Measurements from ENCODE around the gene CHRNA5. TPM values are rescaled to one million over a fixed set of nuclear protein-coding genes. Genes with fewer than 3 reads are reported as not detected.

CHRNA5 gene
- total and polyA plus RNA-seq, 5 donors from 2014 or later = 0.08 to 2.0 (median 0.61) TPM; not detected in 1

- Mint-ChIP-seq H3K9me3 (peaks cover 0 to 7% (median 2%) of the 10 kb centered on the region in 7 donors), H3K27ac (no peak overlapping the region), H3K4me3 (no peak overlapping the region), H3K36me3 (no peaks in the 10 kb centered on the region), H3K4me1 (no peaks in the 10 kb centered on the region), H3K27me3 (peaks cover 26% of the 10 kb centered on the region)
- no peak for DNase-seq
- Histone ChIP-seq H3K4me3 (ENCODE audit: low read depth, low read length) (no peak overlapping the region), H3K4me1 (ENCODE audit: control insufficient read depth, insufficient read depth, low read length, poor library complexity, severe bottlenecking) (no peaks in the 10 kb centered on the region), H3K27me3 (ENCODE audit: control insufficient read depth, insufficient read depth, low read length) (no peaks in the 10 kb centered on the region), H3K27ac (ENCODE audit: insufficient read depth, low read length, poor library complexity, severe bottlenecking) (no peak overlapping the region), H3K36me3 (ENCODE audit: control insufficient read depth, insufficient read depth, low read length) (no peaks in the 10 kb centered on the region), H3K9me3 (ENCODE audit: control insufficient read depth in 2 of 2, low read length in 2 of 2) (peaks cover 0 to 4% of the 10 kb centered on the region in 2 experiments)
- no peak for ATAC-seq (ENCODE audit: low read depth in 2 of 2)
These were observed 63.9 kb downstream of the CHRNA5 start for GRCh38 chr15:78629031-78629715.

- H3K4me3 Mint-ChIP-seq = no peak overlapping the region
- Histone ChIP-seq H3K9me3 (ENCODE audit: control insufficient read depth in 2 of 2, low read length in 2 of 2) (peaks cover 0 to 4% of the 10 kb centered on the region in 2 experiments), H3K4me3 (ENCODE audit: low read depth, low read length) (no peak overlapping the region), H3K36me3 (ENCODE audit: control insufficient read depth, insufficient read depth, low read length) (no peaks in the 10 kb centered on the region), H3K27ac (ENCODE audit: insufficient read depth, low read length, poor library complexity, severe bottlenecking) (no peak overlapping the region), H3K27me3 (ENCODE audit: control insufficient read depth, insufficient read depth, low read length) (no peaks in the 10 kb centered on the region), H3K4me1 (ENCODE audit: control insufficient read depth, insufficient read depth, low read length, poor library complexity, severe bottlenecking) (no peaks in the 10 kb centered on the region)
- peaks cover 0 to 7% (median 2%) of the 10 kb centered on the region in 7 donors for H3K9me3 Mint-ChIP-seq
- peaks cover 27% of the 10 kb centered on the region for H3K27me3 Mint-ChIP-seq
- DNase-seq = no peak
- ATAC-seq (ENCODE audit: low read depth in 2 of 2) = no peak
- H3K4me1 Mint-ChIP-seq = no peaks in the 10 kb centered on the region
- no peak overlapping the region for H3K27ac Mint-ChIP-seq
- no peaks in the 10 kb centered on the region for H3K36me3 Mint-ChIP-seq
These were observed 64.4 kb downstream of the CHRNA5 start for GRCh38 chr15:78629716-78630065.

GRCh38 chr15:78630886-78631633 is 65.7 kb downstream of the CHRNA5 start:
- no peak overlapping the region for H3K4me3 Mint-ChIP-seq
- peaks cover 0 to 4% of the 10 kb centered on the region in 2 experiments for H3K9me3 ChIP-seq (ENCODE audit: control insufficient read depth in 2 of 2, low read length in 2 of 2)
- ATAC-seq (ENCODE audit: low read depth in 2 of 2) (no peak), DNase-seq (no peak)
- H3K4me1 Mint-ChIP-seq = no peaks in the 10 kb centered on the region
- H3K27me3 Mint-ChIP-seq = peaks cover 38% of the 10 kb centered on the region
- no peaks in the 10 kb centered on the region for H3K36me3 ChIP-seq (ENCODE audit: control insufficient read depth, insufficient read depth, low read length)
- H3K4me1 ChIP-seq (ENCODE audit: control insufficient read depth, insufficient read depth, low read length, poor library complexity, severe bottlenecking) = no peaks in the 10 kb centered on the region
- H3K36me3 Mint-ChIP-seq = no peaks in the 10 kb centered on the region
- no peak overlapping the region for H3K27ac Mint-ChIP-seq
- no peak overlapping the region for H3K4me3 ChIP-seq (ENCODE audit: low read depth, low read length)
- peaks cover 0 to 7% (median 3%) of the 10 kb centered on the region in 7 donors for H3K9me3 Mint-ChIP-seq
- H3K27me3 ChIP-seq (ENCODE audit: control insufficient read depth, insufficient read depth, low read length) = no peaks in the 10 kb centered on the region
- no peak overlapping the region for H3K27ac ChIP-seq (ENCODE audit: insufficient read depth, low read length, poor library complexity, severe bottlenecking)

GRCh38 chr15:78633348-78633747 is 68.0 kb downstream of the CHRNA5 start:
- Histone ChIP-seq H3K4me1 (ENCODE audit: control insufficient read depth, insufficient read depth, low read length, poor library complexity, severe bottlenecking) (no peaks in the 10 kb centered on the region), H3K9me3 (ENCODE audit: control insufficient read depth in 2 of 2, low read length in 2 of 2) (peaks cover 0 to 4% of the 10 kb centered on the region in 2 experiments), H3K27me3 (ENCODE audit: control insufficient read depth, insufficient read depth, low read length) (no peaks in the 10 kb centered on the region), H3K36me3 (ENCODE audit: control insufficient read depth, insufficient read depth, low read length) (no peaks in the 10 kb centered on the region), H3K27ac (ENCODE audit: insufficient read depth, low read length, poor library complexity, severe bottlenecking) (no peak overlapping the region), H3K4me3 (ENCODE audit: low read depth, low read length) (no peak overlapping the region)
- no peak for DNase-seq
- H3K36me3 Mint-ChIP-seq = no peaks in the 10 kb centered on the region
- no peak overlapping the region for H3K4me3 Mint-ChIP-seq
- no peaks in the 10 kb centered on the region for H3K4me1 Mint-ChIP-seq
- H3K27ac Mint-ChIP-seq = no peak overlapping the region
- peaks cover 34% of the 10 kb centered on the region for H3K27me3 Mint-ChIP-seq
- H3K9me3 Mint-ChIP-seq = peaks cover 0 to 7% (median 3%) of the 10 kb centered on the region in 7 donors
- ATAC-seq (ENCODE audit: low read depth in 2 of 2) = no peak

GRCh38 chr15:78634210-78635145 is 69.2 kb downstream of the CHRNA5 start:
- Mint-ChIP-seq H3K9me3 (peaks cover 0 to 7% (median 3%) of the 10 kb centered on the region in 7 donors), H3K36me3 (no peaks in the 10 kb centered on the region), H3K27ac (no peak overlapping the region), H3K27me3 (peaks cover 35% of the 10 kb centered on the region), H3K4me1 (no peaks in the 10 kb centered on the region), H3K4me3 (peak overlapping the region in 1 of 4 donors; percentile 32)
- no peaks in the 10 kb centered on the region for H3K27me3 ChIP-seq (ENCODE audit: control insufficient read depth, insufficient read depth, low read length)
- DNase-seq (no peak), ATAC-seq (ENCODE audit: low read depth in 2 of 2) (no peak)
- no peak overlapping the region for H3K4me3 ChIP-seq (ENCODE audit: low read depth, low read length)
- H3K9me3 ChIP-seq (ENCODE audit: control insufficient read depth in 2 of 2, low read length in 2 of 2) = peaks cover 0 to 4% of the 10 kb centered on the region in 2 experiments
- H3K27ac ChIP-seq (ENCODE audit: insufficient read depth, low read length, poor library complexity, severe bottlenecking) = no peak overlapping the region
- H3K36me3 ChIP-seq (ENCODE audit: control insufficient read depth, insufficient read depth, low read length) = no peaks in the 10 kb centered on the region
- H3K4me1 ChIP-seq (ENCODE audit: control insufficient read depth, insufficient read depth, low read length, poor library complexity, severe bottlenecking) = no peaks in the 10 kb centered on the region

- no peak for ATAC-seq (ENCODE audit: low read depth in 2 of 2)
- no peak overlapping the region for H3K4me3 Mint-ChIP-seq
- peaks cover 0 to 4% of the 10 kb centered on the region in 2 experiments for H3K9me3 ChIP-seq (ENCODE audit: control insufficient read depth in 2 of 2, low read length in 2 of 2)
- H3K36me3 ChIP-seq (ENCODE audit: control insufficient read depth, insufficient read depth, low read length) = no peaks in the 10 kb centered on the region
- no peaks in the 10 kb centered on the region for H3K27me3 ChIP-seq (ENCODE audit: control insufficient read depth, insufficient read depth, low read length)
- peaks cover 40% of the 10 kb centered on the region for H3K27me3 Mint-ChIP-seq
- H3K36me3 Mint-ChIP-seq = no peaks in the 10 kb centered on the region
- peaks cover 0 to under 1% (median 0%) of the 10 kb centered on the region in 4 donors for H3K4me1 Mint-ChIP-seq
- DNase-seq = no peak
- H3K27ac ChIP-seq (ENCODE audit: insufficient read depth, low read length, poor library complexity, severe bottlenecking) = no peak overlapping the region
- no peak overlapping the region for H3K4me3 ChIP-seq (ENCODE audit: low read depth, low read length)
- no peak overlapping the region for H3K27ac Mint-ChIP-seq
- H3K9me3 Mint-ChIP-seq = peaks cover 0 to 7% (median 3%) of the 10 kb centered on the region in 7 donors
- no peaks in the 10 kb centered on the region for H3K4me1 ChIP-seq (ENCODE audit: control insufficient read depth, insufficient read depth, low read length, poor library complexity, severe bottlenecking)
These were observed 70.0 kb downstream of the CHRNA5 start for GRCh38 chr15:78635346-78635745.

- ATAC-seq (ENCODE audit: low read depth in 2 of 2) (no peak), DNase-seq (no peak)
- Histone ChIP-seq H3K9me3 (ENCODE audit: control insufficient read depth in 2 of 2, low read length in 2 of 2) (peaks cover 0 to 4% of the 10 kb centered on the region in 2 experiments), H3K4me1 (ENCODE audit: control insufficient read depth, insufficient read depth, low read length, poor library complexity, severe bottlenecking) (peaks cover 7% of the 10 kb centered on the region), H3K4me3 (ENCODE audit: low read depth, low read length) (no peak overlapping the region), H3K27me3 (ENCODE audit: control insufficient read depth, insufficient read depth, low read length) (peaks cover 2% of the 10 kb centered on the region), H3K27ac (ENCODE audit: insufficient read depth, low read length, poor library complexity, severe bottlenecking) (no peak overlapping the region), H3K36me3 (ENCODE audit: control insufficient read depth, insufficient read depth, low read length) (no peaks in the 10 kb centered on the region)
- Mint-ChIP-seq H3K9me3 (peaks cover 0 to 7% (median 3%) of the 10 kb centered on the region in 7 donors), H3K27ac (peak overlapping the region in 1 of 3 donors; percentile 89), H3K27me3 (peaks cover 42% of the 10 kb centered on the region), H3K4me1 (peaks cover 0 to 6% (median under 1%) of the 10 kb centered on the region in 4 donors), H3K36me3 (no peaks in the 10 kb centered on the region), H3K4me3 (peak overlapping the region in 1 of 4 donors; percentile 58)
These were observed 71.1 kb downstream of the CHRNA5 start for GRCh38 chr15:78636378-78636859.

Measured in CD4-positive, CD25-positive, alpha-beta regulatory T cell (primary cell).